ENCODE measurements around the gene RASL11A.
A peak's percentile ranks its signal among the peaks of the same experiment; 100 is the strongest.
"Not testable (repeated sequence)": the region's sequence is repeated elsewhere in the genome, so short reads cannot be mapped to it uniquely, and the experiment has no call there.

RASL11A gene

GRCh38 chr13:27269114-27269665 lies 1.4 kb upstream of the RASL11A start:
- peak; percentile 36 for DNase-seq (ENCODE audit: low spot score)

- DNase-seq (ENCODE audit: low spot score) = no peak
Measured at GRCh38 chr13:27271570-27272096, 1.0 kb downstream of the RASL11A start.

GRCh38 chr13:27273658-27274425 lies 3.2 kb downstream of the RASL11A start:
- DNase-seq (ENCODE audit: low spot score) = no peak

DNA sequence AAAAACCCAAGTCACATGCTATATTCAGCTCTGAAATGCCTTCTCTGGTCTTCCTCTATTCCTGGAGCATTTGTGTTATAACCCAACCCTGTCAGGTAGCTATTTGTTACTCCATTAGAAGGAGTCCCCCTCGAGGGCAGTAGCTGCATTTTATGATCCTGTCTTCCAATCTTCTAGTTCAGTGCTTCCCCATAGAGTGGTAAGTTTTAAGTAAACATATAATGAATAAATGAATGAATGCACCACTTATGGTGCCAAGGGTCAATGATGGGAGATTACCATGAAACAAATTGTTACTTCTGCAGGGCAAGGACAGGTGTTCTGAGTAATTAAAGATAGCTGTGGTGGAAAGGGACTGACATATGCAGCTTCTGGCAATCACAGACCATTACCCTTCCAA lies 4.0 kb downstream of the RASL11A start:
- no peak for DNase-seq (ENCODE audit: low spot score)

- DNase-seq (ENCODE audit: low spot score) = no peak
Measured at GRCh38 chr13:27276188-27276587, 5.6 kb downstream of the RASL11A start.

GRCh38 chr13:27279506-27279905 lies 8.9 kb downstream of the RASL11A start:
- DNase-seq (ENCODE audit: low spot score) = no peak

- DNase-seq (ENCODE audit: low spot score) = no peak
Measured at GRCh38 chr13:27280009-27280656, 9.5 kb downstream of the RASL11A start.

GRCh38 chr13:27280841-27281240 lies 10.2 kb downstream of the RASL11A start:
- no peak for DNase-seq (ENCODE audit: low spot score)

- DNase-seq (ENCODE audit: low spot score) = peak; percentile 27
Measured at GRCh38 chr13:27281420-27281819, 10.8 kb downstream of the RASL11A start.

- DNase-seq (ENCODE audit: low spot score) = peak; percentile 46
Measured at GRCh38 chr13:27283906-27284493, 13.4 kb downstream of the RASL11A start.

DNA sequence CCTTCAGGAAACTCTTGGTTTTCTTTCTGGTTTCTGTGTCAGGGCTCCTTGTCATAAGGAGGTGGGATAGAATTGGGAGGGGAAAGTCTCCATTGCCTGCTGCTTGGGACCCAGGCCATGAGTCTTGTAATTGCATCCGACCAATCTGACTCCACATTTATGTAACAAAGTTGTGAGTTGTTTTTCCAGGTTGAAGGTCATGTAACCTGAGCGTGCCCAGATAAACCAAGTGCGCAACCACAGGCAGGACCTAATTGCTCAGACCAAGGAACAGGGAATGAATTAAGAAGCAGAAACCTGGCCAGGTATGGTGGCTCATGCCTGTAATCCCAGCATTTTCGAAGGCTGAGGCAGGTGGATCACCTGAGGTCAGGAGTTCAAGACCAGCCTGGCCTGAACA lies 17.8 kb downstream of the RASL11A start:
- DNase-seq (ENCODE audit: low spot score) = no peak

DNA sequence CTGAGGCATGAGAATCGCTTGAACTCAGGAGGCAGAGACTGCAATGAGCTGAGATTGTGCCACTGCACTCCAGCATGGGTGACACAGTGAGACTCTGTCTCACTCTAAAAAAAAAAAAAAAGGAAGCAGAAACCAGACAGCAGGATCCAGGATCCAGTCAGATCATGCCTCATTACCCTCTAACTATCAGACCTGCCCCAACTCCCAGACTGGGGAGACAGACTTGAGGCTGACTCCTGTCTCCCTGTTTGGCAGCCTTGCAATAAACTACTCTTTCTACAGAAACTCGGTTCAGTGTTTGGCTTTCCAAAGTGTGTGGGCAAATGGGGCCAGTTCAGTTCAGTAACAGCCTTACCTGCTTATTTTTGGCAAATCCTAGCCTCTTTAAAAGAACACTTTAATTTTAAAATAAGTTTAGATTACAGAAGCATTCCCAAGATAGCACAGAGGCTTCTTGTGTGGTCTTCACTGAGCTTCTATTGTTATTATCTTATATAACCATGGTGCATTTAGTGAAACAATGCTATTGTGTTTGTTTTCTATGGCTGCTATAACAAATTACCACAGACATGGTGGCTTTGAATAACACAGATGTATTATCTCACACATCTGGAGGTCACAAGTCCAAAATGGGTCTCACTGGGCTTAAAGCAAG lies 18.5 kb downstream of the RASL11A start:
- DNase-seq (ENCODE audit: low spot score) = no peak

GRCh38 chr13:27290715-27291114 lies 20.1 kb downstream of the RASL11A start:
- no peak for DNase-seq (ENCODE audit: low spot score)

DNA sequence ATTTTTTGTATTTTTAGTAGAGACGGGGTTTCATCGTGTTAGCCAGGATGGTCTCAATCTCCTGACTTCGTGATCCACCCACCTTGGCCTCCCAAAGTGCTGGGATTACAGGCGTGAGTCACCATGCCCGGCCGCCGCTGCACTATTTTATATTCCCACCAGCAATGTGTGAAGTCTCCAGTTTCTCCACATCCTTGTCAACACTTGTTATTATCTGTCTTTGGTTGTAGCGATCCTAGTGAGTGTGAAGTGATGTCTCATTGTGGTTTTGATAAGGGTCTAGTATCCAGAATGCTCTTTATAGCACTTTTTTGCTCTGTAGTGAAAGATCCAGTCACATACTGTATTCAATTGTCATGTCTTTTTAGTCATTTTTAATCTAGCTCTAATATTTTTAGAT lies 21.3 kb downstream of the RASL11A start:
- not testable (repeated sequence) for DNase-seq (ENCODE audit: low spot score)

DNA sequence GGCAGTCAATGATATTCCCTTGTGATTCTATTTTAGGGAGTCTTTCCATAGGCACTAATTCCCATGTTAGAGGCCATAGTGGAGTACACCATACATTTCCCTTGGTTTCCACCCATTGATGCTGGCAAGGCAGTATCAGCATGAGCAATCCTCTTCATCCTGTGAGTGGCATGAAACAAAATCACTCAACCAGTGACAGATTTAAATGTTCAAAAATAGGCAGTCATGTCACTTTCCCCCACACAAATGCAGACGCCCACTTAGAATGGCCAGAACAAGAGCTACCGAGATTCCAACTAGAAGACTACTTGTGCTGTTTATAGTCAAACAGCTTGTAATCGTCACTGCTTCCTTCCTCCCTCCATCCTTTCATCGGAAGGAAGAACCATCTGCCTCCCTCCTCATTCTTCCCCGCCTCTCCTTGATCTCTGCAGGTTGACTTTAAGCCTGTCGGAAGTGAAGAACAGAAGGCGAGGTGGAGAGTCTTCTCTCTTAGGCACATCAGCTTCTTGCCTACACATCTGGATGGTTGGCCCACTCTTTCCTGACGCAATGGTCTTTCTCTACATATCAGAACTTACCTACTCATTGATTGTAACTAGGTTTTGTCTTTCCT lies 22.6 kb downstream of the RASL11A start:
- DNase-seq (ENCODE audit: low spot score) = no peak

- no peak for DNase-seq (ENCODE audit: low spot score)
Measured at GRCh38 chr13:27293873-27294515, 23.4 kb downstream of the RASL11A start.

GRCh38 chr13:27295096-27295495 lies 24.5 kb downstream of the RASL11A start:
- DNase-seq (ENCODE audit: low spot score) = no peak

DNA sequence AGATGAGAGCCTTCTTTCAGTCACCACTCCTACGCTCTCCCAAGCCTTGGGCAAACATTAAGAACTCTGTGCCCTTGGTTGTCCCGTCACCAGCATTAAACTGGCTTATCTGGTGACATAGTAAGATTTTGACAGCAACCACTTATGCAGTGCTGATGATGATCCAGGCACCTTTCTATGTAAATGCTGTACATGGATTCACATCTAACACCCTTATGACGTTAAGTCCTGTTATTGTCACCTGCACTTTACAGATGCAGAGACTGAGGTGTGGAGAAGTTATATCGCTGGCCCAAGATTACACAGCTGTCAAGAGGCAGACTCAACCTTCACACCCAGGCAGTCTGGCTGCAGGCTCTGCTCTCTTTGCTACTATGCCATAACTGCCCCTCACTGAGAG lies 25.0 kb downstream of the RASL11A start:
- no peak for DNase-seq (ENCODE audit: low spot score)

DNA sequence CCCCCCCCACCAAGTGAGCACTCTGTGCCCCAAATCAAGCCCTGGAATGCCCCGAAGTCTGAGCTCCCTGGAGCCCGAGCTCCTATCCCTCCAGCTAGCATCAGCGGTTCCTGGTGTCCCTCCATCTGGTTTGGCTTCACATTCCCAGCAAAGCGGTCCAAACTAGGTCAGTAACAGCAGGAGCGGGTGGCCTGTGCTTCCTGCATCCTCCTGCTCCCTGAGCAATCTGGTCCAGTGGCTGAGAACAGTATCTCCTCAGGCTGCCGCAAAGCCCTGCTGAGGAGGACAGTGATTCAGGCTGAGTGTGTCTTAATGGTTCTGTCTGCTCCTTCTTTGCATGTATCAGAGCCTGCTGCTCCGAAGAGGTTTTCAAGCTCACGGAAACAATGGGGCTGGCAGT lies 25.9 kb downstream of the RASL11A start:
- DNase-seq (ENCODE audit: low spot score) = no peak

- no peak for DNase-seq (ENCODE audit: low spot score)
Measured at GRCh38 chr13:27298849-27299248, 28.2 kb downstream of the RASL11A start.

DNA sequence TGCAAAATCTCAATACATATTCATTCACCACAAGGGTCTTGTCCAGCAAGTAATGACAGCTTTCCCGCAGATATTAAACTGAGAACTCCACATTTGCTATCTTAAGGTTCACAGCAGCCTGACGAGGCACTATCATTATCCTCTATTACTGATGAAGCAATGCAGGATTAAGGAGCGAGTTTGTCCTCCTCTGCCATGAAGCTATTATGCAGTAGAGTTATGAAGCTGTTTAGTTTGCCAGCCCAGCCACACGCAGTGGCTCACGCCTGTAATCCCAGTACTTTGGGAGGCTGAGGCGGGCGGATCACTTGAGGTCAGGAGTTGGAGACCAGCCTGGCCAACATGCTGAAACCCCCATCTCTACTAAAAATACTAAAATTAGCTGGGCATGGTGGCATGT lies 29.8 kb downstream of the RASL11A start:
- not testable (repeated sequence) for DNase-seq (ENCODE audit: low spot score)

Data from RKO (cell line).